OCI-LY3 (cell line): ENCODE data around the gene SLC10A6.

Source experiments
- EZH2phosphoT487 ChIP-seq: fragments of 200-600 bp; shearing (Covaris generic); IDR thresholded peaks from 2 replicates; pipeline ENCODE4 v1.6.1; 2018; ENCODE audit warnings: antibody characterized with exemption, mixed run types, low read depth
- TF ChIP-seq, protein P1 (sequence below): fragments of 200-600, 300-600 bp; sonication (generic); IDR thresholded peaks from 2 replicates; pipeline ENCODE4 v1.5.1; 2014; ENCODE audit warnings: antibody characterized with exemption, low read length, low read depth

DNA sequence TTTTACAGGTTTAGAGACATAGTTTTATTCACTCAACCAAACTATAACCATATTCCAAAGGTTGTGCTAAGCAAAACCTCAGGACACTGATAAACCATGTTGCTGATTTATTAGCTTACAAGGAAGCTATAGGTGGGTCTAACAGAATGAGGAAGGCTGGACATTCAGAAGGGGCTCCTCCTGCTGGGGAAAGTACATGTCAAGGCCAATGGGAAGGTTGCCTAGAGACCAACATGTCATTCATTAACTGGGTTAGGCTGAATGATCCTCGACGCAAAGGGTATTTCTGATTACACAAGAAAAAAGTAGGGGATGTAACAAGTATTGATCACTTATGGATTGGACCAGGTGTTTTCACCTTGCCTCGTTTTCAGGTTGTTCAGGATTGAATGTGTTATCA, 30.3 kb downstream of the SLC10A6 start:
- TF ChIP-seq, protein P1, sequence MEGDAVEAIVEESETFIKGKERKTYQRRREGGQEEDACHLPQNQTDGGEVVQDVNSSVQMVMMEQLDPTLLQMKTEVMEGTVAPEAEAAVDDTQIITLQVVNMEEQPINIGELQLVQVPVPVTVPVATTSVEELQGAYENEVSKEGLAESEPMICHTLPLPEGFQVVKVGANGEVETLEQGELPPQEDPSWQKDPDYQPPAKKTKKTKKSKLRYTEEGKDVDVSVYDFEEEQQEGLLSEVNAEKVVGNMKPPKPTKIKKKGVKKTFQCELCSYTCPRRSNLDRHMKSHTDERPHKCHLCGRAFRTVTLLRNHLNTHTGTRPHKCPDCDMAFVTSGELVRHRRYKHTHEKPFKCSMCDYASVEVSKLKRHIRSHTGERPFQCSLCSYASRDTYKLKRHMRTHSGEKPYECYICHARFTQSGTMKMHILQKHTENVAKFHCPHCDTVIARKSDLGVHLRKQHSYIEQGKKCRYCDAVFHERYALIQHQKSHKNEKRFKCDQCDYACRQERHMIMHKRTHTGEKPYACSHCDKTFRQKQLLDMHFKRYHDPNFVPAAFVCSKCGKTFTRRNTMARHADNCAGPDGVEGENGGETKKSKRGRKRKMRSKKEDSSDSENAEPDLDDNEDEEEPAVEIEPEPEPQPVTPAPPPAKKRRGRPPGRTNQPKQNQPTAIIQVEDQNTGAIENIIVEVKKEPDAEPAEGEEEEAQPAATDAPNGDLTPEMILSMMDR, result no peak
- TF ChIP-seq EZH2phosphoT487, result no peak
